Activated effector memory CD4-positive, alpha-beta T cell treated with anti-CD3 and anti-CD28 coated beads, Interleukin-2, amount 50 U/mL, for 16 hours (primary cell): ENCODE data around the gene CARD10.

Source experiments
- DNase-seq: peaks from one replicate; pipeline ENCODE4 v3.0.0-alpha.2; 2020

CARD10 gene

GRCh38 chr22:37501610-37502341 lies 17.4 kb downstream of the CARD10 start:
- no peak for DNase-seq

GRCh38 chr22:37500745-37501609 lies 18.2 kb downstream of the CARD10 start:
- no peak for DNase-seq

DNA sequence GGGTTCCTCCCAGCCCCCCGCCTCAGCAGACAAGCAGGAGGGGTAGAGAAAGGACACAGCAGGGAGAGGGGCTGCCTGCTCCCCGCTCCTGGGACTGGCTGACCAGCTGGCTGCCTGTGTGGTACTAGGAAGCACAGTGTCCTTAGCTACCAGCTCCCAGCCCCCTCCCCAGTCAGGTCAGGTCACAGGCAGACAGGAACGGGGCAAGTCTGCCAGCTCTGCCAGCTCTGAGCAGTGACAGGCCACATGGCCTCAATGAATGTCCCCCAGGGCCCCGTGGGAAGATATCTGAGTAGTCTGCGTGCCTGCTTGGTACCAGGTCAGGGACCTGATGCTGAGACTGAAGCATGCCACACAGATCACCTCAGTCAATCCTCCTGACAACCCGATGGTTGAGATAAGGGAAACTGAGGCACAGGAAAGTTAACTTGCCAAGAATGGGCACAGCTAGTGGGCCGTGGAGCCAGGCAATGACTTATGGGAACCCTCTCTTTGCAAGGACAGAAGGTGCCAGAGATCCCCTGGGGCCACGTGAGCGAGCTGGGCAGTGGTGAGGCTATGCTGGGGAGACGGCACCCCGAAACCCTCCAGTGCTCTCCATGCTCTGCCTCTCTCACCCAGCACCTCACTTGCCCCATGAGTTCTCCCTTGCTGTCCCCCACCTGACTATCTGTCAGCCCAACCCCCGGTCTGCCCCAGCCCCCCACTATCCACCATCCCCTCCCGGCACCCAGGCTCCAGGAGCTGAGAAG lies 19.2 kb downstream of the CARD10 start:
- no peak for DNase-seq

DNA sequence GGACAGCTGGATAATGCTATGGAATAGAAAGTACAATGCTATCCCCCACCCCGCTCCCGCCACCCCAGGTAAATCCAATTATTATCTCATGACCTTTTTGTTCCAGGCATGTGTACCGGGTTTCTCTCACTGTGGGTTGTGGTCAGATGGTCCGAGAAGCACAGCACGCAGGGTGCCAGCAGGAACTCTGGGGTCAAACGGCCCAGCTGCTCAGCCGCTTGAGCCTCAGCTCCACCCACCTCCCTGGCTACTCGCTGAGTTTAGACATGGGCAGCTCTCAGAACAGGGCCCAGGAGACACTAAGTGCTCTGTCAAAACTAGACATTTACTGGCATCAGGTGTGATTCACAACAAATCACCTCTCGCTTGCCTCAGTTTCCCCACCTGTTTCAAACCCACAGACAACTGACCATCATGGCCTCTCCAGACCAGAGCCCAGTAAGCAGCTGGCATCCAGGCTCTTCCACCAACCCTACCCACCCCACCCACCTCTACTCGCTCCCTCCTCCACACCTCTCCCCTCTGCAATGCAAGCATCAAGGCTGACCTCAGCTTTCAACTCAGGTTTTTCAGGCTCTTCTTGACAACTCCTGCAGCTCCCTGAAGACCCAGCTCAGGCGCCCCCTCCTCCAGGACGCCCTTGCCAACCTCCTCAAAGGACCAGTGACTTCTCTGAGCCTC lies 20.0 kb downstream of the CARD10 start:
- DNase-seq: no peak

- peak; percentile 89 for DNase-seq
Observed at GRCh38 chr22:37498289-37498909, 20.8 kb downstream of the CARD10 start.

GRCh38 chr22:37497062-37497599 lies 22.1 kb downstream of the CARD10 start:
- no peak for DNase-seq

DNA sequence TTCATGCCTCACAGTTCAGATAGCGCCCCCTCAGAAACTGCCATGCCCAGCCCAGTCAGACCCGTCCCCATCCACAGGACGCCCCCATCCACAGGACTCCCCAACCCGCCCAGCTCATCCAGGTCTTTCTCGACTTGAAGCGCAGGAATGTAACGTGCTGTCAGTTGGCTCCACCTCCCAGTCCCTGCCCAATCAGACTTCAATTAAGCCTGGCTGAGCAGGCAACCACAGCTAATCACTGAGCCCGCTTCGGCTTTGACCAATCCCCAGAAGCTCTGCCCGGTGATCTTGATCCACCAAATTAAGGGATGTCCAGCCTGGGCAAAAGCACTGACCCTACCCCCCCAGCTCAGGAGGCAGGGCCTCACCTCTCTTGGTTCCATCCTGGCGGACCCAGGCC lies 22.6 kb downstream of the CARD10 start:
- DNase-seq: no peak

DNA sequence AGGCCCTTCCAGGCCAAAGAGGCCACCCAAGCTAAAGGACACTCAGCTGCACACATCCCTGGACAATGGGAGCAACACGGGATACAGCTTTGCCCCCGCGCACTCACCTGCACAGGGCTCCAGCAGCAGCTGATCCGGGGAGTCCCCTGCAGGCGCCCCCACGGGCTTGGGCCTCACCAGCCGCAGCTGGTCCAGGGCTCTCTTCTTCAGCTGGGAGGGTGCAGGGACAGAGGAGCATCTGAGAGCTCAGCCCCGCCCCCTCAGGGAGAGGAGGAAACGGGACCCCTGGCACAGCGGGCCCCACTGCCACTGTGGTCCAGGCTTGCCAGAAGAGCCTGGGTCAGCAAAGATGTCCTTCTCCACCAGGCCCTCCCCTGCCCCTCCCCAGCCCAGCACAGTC lies 25.2 kb downstream of the CARD10 start:
- DNase-seq: no peak

GRCh38 chr22:37492428-37493344 lies 26.5 kb downstream of the CARD10 start:
- peak; percentile 81 for DNase-seq

GRCh38 chr22:37491559-37492427 lies 27.4 kb downstream of the CARD10 start:
- DNase-seq: no peak

DNA sequence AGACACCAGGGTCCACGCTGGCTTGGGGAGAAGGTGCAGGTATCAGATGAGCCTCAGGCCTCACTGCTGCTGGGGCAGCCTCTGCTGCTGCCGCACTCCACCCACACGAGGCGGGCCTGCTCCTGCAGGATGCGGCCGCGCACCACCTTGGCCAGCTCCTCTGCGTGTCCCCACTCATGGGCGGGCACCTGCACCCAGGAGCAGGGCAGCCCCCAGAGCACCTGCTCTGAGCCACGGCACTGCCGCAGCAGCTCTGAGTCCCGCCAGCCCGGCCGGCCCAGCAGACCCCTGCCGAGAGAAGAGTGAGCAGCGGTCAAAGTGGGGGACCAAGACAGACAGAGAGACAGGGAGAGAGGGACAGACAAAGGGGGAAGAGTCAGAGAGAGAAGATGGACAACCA lies 28.1 kb downstream of the CARD10 start:
- no peak for DNase-seq

GRCh38 chr22:37489983-37490382 lies 29.2 kb downstream of the CARD10 start:
- no peak for DNase-seq

- no peak for DNase-seq
Observed at GRCh38 chr22:37488337-37489135, 30.7 kb downstream of the CARD10 start.

GRCh38 chr22:37487571-37487970 lies 31.6 kb downstream of the CARD10 start:
- no peak for DNase-seq

GRCh38 chr22:37487129-37487528 lies 32.1 kb downstream of the CARD10 start:
- DNase-seq: no peak

DNA sequence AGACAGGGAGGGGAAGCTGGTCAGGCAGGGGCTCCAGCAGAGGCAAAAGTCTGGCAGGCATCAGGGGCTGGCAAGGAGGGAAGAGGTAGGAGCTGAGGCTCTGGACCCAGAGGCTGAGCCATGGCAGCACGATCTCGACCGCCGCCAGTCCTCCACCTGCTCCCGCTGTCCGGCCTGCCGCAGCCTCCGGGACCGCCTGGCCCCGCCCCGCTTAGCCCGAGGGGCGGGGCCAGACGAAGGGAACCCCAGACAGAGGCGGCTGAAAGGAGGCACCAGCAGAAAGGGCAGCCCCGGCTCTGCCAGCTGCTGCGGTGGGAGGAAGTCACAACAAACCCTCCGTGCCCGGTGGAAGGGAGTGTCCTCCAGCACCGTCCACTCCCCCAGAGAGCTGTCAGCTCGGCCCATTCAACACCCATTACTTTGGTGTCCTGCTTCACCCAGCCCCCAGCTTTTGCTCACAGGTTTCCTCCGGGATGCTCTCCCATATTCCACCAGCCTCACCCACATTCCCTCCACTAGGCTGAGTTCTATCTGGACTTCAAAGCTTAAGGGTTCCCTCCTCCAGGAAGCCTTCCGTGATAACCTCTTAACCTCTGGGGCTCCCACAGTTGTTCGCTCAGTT lies 32.9 kb downstream of the CARD10 start, which contains the start of gene MFNG:
Gene MFNG (minus strand): TSS at position 161 of the 622 bp plus-strand sequence. CDS start 207 bp downstream, outside the sequence.
- DNase-seq: peak; percentile 90

GRCh38 chr22:37485395-37486223 lies 33.6 kb downstream of the CARD10 start:
- peak; percentile 73 for DNase-seq
